Fibroblast of villous mesenchyme (primary cell): ENCODE results near the gene RAB11B. TPM values are rescaled to one million over a fixed set of nuclear protein-coding genes. Genes with fewer than 3 reads are reported as not detected.
A peak's percentile ranks its signal among the peaks of the same experiment; 100 is the strongest.
"Not testable (repeated sequence)": the region's sequence is repeated elsewhere in the genome, so short reads cannot be mapped to it uniquely, and the experiment has no call there.

ENCODE experiments used
- DNase-seq: peaks from one replicate; pipeline ENCODE4 v3.0.0-alpha.2; 2010; ENCODE audit warnings: low read depth
- H3K4me3 ChIP-seq: 2 replicates; pipeline ENCODE4 v1.5.1; 2011; ENCODE audit warnings: low read depth, mild to moderate bottlenecking, low read length
- total RNA-seq: library from RNA; depleted of rRNA; stranded (reverse); fragments of >200 nt; gene quantifications from 2 replicates; pipeline ENCODE4 v1.2.3, GENCODE V29; 2012
- TF ChIP-seq, protein P1 (sequence below): IDR thresholded peaks from 2 replicates; pipeline ENCODE4 v1.5.1; 2012; ENCODE audit warnings: low read depth, mild to moderate bottlenecking, low read length; ENCODE audit not compliant: insufficient read depth

RAB11B gene
- total RNA-seq, 1 donor, result 27.6 TPM

DNA sequence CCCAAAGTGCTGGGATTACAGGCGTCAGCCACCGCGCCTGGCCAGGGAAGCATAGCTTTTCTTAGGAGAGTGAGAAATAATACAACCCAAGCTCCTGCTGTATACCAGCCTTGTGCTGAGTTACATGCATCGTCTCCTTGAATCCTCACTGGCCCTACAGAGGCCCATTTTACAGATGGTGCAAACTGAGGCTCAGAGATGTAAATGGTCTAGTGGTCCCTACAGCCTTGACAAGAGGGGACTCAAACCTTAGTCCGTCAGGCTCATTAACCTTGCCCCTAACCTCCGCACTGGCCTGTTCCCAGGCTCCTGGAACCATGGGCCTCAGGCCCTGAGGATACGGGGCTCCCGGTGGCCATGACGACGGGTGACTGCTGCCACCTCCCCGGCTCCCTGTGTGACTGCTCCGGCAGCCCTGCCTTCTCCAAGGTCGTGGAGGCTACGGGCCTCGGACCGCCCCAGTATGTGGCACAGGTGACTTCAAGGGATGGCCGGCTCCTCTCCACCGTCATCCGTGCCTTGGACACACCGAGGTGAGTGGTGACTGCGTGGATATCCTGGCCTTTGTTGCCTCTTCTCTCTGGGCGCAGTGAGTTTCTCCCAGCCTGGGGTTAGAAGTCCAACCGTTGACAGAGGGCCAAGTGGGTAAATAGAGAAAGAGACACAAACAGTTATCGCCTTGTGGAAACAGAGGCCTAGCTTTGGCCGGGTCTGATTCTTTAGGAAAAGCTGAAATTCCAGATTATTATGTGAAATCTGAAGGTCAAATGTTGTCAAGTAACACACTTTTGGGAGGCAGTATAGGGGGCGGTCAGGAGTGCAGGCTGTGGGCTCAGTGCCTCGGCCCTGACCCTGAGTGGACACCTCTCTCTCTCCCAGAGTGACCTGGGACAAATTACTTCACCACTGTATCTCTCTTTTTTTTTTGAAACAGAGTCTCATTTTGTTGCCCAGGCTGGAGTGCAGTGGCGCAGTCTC, 31.6 kb downstream of the RAB11B start:
- no peak for DNase-seq
- TF ChIP-seq, protein P1, sequence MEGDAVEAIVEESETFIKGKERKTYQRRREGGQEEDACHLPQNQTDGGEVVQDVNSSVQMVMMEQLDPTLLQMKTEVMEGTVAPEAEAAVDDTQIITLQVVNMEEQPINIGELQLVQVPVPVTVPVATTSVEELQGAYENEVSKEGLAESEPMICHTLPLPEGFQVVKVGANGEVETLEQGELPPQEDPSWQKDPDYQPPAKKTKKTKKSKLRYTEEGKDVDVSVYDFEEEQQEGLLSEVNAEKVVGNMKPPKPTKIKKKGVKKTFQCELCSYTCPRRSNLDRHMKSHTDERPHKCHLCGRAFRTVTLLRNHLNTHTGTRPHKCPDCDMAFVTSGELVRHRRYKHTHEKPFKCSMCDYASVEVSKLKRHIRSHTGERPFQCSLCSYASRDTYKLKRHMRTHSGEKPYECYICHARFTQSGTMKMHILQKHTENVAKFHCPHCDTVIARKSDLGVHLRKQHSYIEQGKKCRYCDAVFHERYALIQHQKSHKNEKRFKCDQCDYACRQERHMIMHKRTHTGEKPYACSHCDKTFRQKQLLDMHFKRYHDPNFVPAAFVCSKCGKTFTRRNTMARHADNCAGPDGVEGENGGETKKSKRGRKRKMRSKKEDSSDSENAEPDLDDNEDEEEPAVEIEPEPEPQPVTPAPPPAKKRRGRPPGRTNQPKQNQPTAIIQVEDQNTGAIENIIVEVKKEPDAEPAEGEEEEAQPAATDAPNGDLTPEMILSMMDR, result no peak
- no peak overlapping the region for H3K4me3 ChIP-seq

DNA sequence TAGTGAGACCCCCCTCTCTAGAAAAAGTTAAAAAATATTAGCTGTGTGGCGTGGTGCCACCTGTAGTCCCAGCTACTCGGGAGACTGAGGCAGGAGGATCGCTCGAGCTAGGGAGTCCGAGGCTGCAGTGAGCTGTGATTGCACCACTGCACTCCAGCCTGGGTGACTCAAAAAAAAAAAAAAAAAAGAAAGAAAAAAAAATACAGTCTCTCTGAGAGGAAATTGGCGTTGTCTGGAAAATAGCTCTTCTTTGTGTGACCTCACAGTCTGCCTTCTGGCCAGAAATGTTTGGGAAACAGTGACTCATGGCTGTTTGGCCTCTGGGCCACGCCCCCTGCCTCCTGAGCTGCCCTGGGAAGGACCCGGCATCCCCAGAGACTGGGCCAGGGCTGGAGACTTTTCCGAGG, 33.7 kb downstream of the RAB11B start:
- TF ChIP-seq, protein P1, result no peak
- DNase-seq, result peak; percentile 99
- no peak overlapping the region for H3K4me3 ChIP-seq

DNA sequence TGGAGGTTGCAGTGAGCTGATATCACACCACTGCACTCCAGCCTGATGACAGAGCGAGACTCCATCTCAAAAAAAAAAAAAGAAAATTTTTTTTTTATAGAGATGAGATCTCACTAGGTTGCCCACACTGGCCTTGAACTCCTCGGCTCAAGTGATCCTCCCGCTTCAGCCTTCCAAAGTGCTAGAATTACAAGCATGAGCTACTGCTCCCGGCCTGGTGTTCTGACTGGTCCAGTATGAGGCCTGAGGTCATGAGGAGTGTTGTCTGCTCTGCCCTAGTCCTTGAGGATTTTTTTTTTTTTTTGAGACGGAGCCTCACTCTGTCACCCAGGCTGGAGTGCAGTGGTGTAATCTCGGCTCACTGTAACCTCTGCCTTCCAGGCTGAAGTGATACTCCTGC, 35.2 kb downstream of the RAB11B start:
- not testable (repeated sequence) for DNase-seq

DNA sequence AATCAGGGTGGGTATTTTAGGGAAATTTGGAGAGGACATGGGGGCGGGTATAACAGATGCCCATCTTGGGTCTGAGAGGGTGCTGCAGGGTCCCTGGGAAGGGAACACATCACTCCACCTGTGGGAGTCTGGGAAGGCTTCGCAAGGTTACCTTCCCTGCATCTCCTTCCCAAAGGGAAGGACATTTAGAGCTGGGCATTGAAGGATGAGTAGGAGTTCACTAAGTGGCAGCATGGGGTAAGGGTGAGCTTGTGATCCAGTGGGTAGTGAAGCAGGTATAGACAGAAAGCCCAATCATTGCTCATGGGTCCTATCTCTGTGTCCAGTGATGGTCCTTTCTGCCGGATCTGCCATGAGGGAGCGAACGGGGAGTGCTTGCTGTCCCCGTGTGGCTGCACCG, 36.1 kb downstream of the RAB11B start:
- DNase-seq, result no peak
- TF ChIP-seq, protein P1, result no peak
- no peak overlapping the region for H3K4me3 ChIP-seq

More for the DNA sequence above, 35.2 kb downstream of the RAB11B start:
- H3K4me3 ChIP-seq, result not testable (repeated sequence)

DNA sequence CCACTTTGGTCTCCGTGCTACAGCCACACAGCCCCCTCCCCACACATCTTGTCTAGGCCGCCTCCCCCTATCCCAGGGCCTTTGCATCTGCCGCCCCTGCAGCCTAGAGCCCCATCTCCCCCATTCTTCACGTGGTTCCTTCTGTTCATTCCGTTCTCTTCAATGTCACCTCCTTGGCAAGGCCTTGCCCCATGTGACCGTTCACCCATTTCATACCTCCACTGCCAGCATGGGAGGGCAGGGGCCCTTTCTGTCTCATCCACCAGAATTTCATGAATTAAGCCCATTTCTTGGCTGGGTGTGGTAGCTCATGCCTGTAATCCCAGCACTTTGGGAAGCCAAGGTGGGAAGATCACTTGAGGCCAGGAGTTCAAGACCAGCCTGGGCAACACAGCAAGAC, 38.9 kb downstream of the RAB11B start:
- TF ChIP-seq, protein P1, result no peak
- no peak for DNase-seq

DNA sequence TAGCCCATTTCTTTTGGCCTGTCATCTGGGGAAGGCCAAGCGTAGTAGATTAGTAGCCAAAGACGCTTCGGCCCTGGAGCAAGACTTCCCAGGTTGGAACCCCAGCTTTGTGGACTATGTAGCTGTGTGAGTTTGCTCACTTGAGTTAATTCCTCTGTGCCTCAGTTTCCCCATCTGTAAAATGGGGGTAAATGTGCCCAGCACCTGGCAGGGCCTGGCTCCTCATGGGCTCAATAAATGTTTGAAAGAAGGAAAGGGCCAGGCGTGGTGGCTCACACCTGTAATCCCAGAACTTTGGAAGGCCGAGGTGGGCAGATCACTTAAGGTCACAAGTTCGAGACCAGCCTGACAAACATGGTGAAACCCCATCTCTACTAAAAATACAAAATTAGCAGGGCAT, 39.7 kb downstream of the RAB11B start:
- H3K4me3 ChIP-seq, result no peak overlapping the region
- no peak for DNase-seq
- TF ChIP-seq, protein P1, result no peak

More for the DNA sequence above, 38.9 kb downstream of the RAB11B start:
- H3K4me3 ChIP-seq, result no peak overlapping the region

DNA sequence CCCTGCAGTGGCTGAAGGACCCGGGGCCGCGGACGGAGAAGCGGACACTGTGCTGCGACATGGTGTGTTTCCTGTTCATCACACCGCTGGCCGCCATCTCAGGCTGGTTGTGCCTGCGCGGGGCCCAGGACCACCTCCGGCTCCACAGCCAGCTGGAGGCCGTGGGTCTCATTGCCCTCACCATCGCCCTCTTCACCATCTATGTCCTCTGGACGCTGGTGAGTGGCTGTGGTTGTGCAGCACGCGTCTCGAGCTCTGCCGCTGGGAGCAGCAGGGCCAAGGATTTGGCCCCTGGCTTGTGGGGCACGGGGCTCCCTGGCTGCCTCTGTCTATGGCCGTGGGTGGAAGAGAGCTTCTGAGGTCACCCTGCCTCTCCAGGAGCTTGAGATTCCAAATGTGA, 40.5 kb downstream of the RAB11B start:
- TF ChIP-seq, protein P1, result no peak
- H3K4me3 ChIP-seq, result no peak overlapping the region
- no peak for DNase-seq
